Endothelial cell (in vitro differentiated cells): ENCODE data around the gene RAB11FIP4. TPM values are rescaled to one million over a fixed set of nuclear protein-coding genes. Genes with fewer than 3 reads are reported as not detected.

Experiments used
- DNase-seq: peaks from one replicate; pipeline ENCODE4 v3.0.0; 2021; ENCODE audit warnings: low spot score
- H3K27ac Mint-ChIP-seq: one replicate; pipeline ENCODE4 v1.8.0; 2021; ENCODE audit warnings: mixed read lengths, inconsistent platforms; ENCODE audit not compliant: unreplicated experiment
- H3K27me3 Mint-ChIP-seq: one replicate; pipeline ENCODE4 v1.8.0; 2021; ENCODE audit warnings: mild to moderate bottlenecking, moderate library complexity, mixed read lengths, inconsistent platforms; ENCODE audit not compliant: unreplicated experiment
- H3K36me3 Mint-ChIP-seq: one replicate; pipeline ENCODE4 v1.8.0; 2021; ENCODE audit warnings: mild to moderate bottlenecking, low read depth, mixed read lengths, inconsistent platforms; ENCODE audit not compliant: unreplicated experiment
- H3K4me1 Mint-ChIP-seq: one replicate; pipeline ENCODE4 v1.8.0; 2021; ENCODE audit warnings: mild to moderate bottlenecking, mixed read lengths, inconsistent platforms; ENCODE audit not compliant: unreplicated experiment
- H3K4me3 Mint-ChIP-seq: one replicate; pipeline ENCODE4 v1.8.0; 2021; ENCODE audit warnings: mild to moderate bottlenecking, mixed read lengths, inconsistent platforms; ENCODE audit not compliant: unreplicated experiment
- H3K9me3 Mint-ChIP-seq: one replicate; pipeline ENCODE4 v1.8.0; 2021; ENCODE audit warnings: mixed read lengths, inconsistent platforms; ENCODE audit not compliant: unreplicated experiment
- total RNA-seq: library from RNA; stranded (reverse); fragmentation: NEBNext Ultra II Directional; extraction: Animal tissue kit (Norgen Biotek cat#: 25700); gene quantifications from one replicate; pipeline ENCODE4 v1.2.1, GENCODE V29; 2021; ENCODE audit not compliant: unreplicated experiment
- TF ChIP-seq, protein P1 (sequence below): fragments of 200-600 bp; sonication (generic); IDR thresholded peaks from one replicate; pipeline ENCODE4 v1.5.0; 2021; ENCODE audit warnings: antibody characterized with exemption; ENCODE audit not compliant: unreplicated experiment

The RAB11FIP4 gene
- total RNA-seq, 1 donor from 2014 or later: 0.92 TPM

- no peak for DNase-seq
- H3K27ac Mint-ChIP-seq: no peak overlapping the region
- H3K9me3 Mint-ChIP-seq: no peaks in the 10 kb centered on the region
- H3K4me1 Mint-ChIP-seq: no peaks in the 10 kb centered on the region
- H3K27me3 Mint-ChIP-seq: peaks cover 3% of the 10 kb centered on the region
- TF ChIP-seq, protein P1, sequence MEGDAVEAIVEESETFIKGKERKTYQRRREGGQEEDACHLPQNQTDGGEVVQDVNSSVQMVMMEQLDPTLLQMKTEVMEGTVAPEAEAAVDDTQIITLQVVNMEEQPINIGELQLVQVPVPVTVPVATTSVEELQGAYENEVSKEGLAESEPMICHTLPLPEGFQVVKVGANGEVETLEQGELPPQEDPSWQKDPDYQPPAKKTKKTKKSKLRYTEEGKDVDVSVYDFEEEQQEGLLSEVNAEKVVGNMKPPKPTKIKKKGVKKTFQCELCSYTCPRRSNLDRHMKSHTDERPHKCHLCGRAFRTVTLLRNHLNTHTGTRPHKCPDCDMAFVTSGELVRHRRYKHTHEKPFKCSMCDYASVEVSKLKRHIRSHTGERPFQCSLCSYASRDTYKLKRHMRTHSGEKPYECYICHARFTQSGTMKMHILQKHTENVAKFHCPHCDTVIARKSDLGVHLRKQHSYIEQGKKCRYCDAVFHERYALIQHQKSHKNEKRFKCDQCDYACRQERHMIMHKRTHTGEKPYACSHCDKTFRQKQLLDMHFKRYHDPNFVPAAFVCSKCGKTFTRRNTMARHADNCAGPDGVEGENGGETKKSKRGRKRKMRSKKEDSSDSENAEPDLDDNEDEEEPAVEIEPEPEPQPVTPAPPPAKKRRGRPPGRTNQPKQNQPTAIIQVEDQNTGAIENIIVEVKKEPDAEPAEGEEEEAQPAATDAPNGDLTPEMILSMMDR: no peak
- H3K36me3 Mint-ChIP-seq: peaks cover 4% of the 10 kb centered on the region
- no peak overlapping the region for H3K4me3 Mint-ChIP-seq
Measured at GRCh38 chr17:31497431-31497830, 106.0 kb downstream of the RAB11FIP4 start.

GRCh38 chr17:31497994-31498826 is 106.7 kb downstream of the RAB11FIP4 start:
- peaks cover 4% of the 10 kb centered on the region for H3K36me3 Mint-ChIP-seq
- no peak for DNase-seq
- no peak overlapping the region for H3K27ac Mint-ChIP-seq
- H3K4me3 Mint-ChIP-seq: no peak overlapping the region
- TF ChIP-seq, protein P1: no peak
- no peaks in the 10 kb centered on the region for H3K9me3 Mint-ChIP-seq
- peaks cover 3% of the 10 kb centered on the region for H3K27me3 Mint-ChIP-seq
- no peaks in the 10 kb centered on the region for H3K4me1 Mint-ChIP-seq

DNA sequence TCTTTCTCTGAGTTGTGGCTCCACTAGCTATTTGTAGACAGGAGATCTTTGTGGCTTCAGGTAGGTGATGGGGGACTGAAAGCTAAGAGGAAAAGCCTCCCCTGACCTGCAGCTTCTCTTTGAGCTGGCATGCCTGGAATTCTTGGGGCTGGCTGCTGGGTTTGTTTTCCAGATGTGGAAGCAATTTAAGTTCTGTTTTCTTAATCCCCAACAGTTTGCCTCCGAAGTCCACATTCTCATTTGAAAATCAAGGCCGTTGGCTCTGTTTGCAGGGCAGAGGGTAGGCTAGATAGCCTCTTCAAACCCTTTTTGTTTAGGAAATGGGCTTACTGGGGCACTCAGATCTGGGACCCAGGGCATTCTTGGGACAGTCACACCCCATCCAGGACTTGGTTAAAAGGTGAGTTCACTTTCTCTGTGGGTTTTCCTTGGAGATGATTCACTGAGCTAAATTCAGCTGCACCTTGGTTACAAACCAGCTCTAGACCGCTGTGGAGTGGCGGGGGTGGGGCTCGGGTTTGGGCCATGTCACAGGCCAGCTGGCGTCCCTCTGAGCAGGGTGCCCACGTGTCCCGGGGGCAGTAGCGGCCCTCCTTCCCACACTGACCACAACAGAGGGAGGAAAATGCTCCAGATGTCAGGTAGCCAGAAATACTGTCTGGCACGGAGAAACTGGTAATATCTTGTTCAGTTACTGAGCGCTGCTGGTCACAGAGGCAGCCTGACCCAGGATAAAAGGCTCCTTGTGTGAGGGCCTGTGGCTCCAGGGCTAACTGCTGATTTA is 108.5 kb downstream of the RAB11FIP4 start:
- Mint-ChIP-seq H3K4me1 (no peaks in the 10 kb centered on the region), H3K4me3 (no peak overlapping the region), H3K9me3 (no peaks in the 10 kb centered on the region), H3K27ac (no peak overlapping the region), H3K27me3 (peaks cover 3% of the 10 kb centered on the region), H3K36me3 (peaks cover 4% of the 10 kb centered on the region)
- DNase-seq: no peak
- TF ChIP-seq, protein P1: no peak

GRCh38 chr17:31506517-31506916 is 115.0 kb downstream of the RAB11FIP4 start:
- no peak for DNase-seq
- Mint-ChIP-seq H3K4me1 (no peaks in the 10 kb centered on the region), H3K36me3 (no peaks in the 10 kb centered on the region)

More at GRCh38 chr17:31506517-31506916, 115.0 kb downstream of the RAB11FIP4 start:
- H3K27ac Mint-ChIP-seq: no peak overlapping the region
- peaks cover 4% of the 10 kb centered on the region for H3K27me3 Mint-ChIP-seq
- TF ChIP-seq, protein P1: no peak
- H3K9me3 Mint-ChIP-seq: no peaks in the 10 kb centered on the region
- H3K4me3 Mint-ChIP-seq: no peak overlapping the region
